GM21737 (cell line): ENCODE data around the gene ZNF331.

Experiments
- ATAC-seq: cut with Tn5 transposase; IDR thresholded peaks from one replicate; pipeline ENCODE4 v1.9.1; 2021; ENCODE audit warnings: mild to moderate bottlenecking, moderate library complexity; ENCODE audit not compliant: unreplicated experiment

The ZNF331 gene

DNA sequence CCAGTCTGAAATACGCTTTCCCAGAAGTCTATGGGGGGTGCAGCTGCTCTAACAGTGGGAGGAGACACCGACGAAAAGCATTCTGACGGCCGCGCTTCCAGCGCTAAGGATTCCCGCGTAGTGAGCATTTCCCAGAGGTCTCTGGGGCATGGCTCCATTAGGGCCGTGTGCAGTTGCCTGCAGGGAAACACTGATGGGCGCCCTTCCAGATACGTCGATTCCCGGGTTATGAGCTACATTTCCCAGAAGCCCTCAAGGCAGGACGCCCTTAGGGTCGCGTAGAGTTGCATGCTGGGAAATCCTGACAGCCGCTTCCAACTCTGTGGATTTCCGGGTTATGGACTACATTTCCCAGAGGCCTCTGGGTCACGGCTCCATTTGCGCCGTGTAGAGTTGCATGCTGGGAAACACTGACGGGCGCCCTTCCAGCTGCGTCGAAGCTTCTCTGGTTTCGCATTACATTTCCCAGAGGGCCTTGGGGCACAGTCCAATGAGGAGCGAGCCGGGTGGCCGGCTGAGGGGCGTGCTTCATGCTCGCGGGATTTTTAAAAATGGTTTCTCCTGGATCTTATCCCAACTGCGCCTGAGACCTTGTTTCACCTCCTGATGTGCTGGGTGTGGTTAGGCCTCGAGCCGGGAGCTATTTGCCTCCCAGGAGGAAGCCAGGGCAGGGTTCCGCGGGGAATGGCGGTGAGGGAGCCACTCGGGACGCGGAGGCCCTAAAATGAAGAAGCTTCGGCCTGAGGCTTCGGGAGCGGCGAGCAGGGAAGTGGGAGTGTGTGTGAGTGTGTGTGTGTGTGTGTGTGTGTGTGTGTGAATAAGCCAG is 17.2 kb upstream of the ZNF331 start:
- ATAC-seq: peak; percentile 88

DNA sequence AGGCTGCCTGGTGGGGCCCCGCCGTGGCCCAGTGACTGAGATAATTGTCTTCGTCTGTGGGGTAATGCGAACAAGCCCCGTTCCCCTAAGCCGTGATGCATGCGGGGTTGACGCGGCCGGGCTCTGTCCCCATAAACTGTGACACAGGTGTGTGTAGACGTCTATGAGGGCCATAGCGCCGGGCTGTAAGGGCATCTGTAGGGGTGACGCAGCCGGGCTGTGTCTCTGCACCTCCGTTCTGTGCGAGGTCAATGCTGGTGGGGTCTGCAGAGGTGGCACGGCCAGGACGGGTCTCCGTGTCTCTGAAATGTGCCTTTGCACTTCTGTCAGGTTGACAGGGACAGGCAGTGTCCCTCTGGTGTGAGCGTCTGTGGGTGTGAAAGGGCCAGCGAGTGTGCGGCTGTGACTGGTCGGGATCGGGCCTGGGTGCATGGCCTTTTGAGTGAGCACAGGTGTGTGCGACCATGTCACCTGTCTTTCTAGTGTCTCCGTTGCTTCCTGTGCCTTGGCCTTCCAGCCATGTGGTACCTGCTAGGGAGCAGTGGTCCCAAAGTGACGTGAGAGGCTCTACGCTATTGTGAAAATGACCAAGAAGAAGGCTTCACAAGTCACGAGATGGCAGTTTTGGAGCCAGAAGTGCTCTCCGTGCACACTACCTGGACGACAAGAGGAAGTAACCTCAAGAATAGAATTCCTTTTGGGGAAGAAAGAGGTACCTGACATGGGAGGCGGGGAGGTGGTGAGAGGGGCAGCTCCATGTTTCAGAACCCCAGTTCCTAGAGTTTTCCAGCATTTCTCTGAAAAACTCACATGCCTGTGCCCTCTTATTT is 16.4 kb upstream of the ZNF331 start:
- no peak for ATAC-seq

DNA sequence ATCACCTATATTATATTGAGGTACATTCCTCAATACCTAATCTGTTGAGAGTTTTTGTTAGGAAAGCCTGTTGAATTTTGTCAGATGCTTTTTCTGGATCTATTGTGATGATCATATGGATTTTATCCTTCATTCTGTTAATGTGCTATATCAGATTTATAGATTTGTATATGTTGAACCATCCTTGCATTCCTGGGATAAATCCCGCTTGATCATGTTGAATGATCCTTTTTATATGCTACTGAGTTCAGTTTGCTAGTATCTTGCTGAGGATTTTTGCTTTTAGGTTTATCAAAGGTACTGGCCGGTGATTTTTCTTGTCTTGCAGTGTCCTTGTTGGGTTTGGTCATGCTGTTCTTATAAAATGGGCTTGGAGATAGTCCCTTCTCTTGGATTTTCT is 12.0 kb upstream of the ZNF331 start:
- no peak for ATAC-seq

DNA sequence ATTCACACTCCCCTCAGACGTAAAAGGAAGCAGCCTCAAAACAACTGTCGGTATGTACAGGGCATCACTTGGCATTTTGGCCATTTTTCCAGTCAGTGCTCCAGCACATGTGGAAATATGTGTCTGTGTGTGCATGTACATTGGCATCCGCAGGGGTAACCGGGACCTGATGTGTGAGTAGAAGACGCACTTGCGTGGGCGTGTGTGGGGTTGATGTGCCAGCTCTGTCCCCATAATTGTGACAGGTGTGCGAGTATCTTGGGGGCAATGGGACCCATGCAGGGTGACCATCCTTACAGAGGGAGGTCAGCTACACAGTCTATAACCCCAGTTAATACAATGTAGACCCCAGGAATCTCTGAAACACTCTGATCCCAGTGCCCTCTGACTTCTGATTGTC is 7.3 kb upstream of the ZNF331 start:
- no peak for ATAC-seq

DNA sequence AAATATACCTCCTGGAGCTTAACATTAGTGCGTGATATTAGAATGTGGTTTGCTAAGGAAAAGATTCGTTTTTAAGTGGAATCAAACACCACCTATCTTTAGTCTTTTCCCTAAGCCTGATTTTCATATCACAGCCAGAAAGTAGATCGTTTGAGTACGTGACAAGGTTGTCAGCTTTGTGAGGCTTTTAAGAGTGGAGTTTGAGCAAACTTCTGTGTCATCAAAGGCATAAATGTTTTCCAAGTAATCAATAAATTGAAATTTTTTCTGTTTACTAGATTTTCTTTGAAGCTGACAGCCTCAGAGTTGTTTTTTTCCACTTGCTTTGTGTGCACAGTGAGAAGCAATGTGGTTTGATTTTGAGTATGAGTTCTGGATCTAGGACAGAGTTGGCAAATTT is 6.5 kb upstream of the ZNF331 start:
- ATAC-seq: no peak

DNA sequence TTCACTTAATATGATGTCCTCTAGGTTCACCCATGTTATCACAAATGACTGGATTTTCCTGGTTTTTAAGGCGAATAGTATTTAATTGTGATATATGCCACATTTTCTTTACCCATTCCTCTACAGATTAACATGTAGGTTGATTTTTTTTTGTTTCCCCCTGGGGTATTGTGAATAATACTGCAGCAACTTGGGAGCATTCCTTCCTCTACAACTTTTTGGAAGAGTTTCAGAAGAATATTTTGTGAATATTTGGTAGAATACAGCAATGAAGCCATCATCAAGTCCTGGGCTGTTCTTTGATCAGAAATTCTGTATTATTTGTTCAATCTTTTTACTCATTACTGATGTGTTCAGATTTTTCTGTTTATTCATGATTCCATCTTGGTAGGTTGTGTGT is 5.6 kb upstream of the ZNF331 start:
- no peak for ATAC-seq

DNA sequence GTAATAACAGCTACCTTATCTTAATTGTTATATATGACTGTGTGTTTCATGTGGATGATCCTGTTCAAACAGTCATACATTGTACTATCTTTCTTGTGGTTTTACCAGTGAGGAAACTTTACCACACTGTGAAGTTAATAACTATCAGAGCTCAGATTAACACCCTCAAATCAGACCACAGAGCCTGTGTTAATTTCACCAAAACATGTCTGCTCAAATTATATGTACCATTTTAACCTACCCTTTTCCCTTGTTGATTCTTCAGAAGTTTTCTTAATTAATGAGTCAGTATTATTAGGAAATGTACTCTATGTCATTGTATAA is 1.8 kb upstream of the ZNF331 start:
- no peak for ATAC-seq

DNA sequence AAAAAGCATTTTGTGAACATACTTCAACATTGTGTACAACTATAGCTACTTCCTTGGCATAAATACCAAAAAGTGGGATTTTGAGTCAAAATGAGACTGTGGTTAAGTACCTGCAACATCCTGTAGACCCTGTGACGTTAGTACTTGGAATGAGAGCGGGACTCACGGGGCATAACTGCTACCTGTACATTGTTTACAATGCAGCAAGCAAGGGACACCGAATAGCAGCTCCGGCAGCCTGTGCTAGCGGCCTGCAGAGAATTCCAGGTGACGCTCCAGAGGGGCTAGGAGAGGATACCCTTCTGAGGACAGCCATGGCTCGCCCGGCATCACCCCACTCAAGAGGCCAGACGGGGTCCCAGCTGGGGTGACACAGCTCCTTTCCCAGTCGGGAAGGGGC is 824 bp upstream of the ZNF331 start:
- no peak for ATAC-seq

DNA sequence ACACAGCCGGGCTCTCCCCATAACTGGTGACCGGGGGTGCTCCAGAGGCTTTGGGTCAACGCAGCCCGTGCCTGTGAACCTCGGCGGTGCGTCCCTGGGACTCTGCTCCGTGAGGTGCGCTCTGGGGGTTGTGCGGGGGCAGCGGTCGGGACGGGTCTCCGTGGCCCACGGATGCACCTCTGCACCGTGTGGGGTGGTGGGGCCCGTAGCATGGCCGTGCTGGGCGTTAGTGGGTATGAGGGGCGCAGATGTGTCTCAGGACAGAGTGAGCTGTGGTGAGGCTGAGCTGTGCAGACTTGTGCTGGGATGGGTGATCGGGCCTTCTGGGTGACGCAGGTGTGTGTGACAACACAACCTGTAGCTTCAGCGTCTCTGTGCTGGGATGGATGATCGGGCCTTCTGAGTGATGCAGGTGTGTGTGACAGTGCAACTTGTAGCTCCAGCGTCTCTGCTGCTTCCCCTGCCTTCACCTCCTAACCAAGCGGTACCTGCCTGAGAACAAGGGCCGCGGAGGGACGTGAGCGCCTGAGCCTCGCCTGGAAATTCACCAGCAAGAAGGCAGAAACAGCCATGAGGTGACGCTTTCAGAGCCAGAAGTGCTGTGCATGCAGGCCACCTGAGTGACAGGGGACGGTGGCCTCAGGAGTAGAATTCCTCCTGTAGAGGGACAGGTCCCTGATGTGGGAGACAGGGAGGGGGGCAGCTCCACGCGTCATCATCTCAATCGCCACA is 599 bp downstream of the ZNF331 start:
- ATAC-seq: peak; percentile 8

DNA sequence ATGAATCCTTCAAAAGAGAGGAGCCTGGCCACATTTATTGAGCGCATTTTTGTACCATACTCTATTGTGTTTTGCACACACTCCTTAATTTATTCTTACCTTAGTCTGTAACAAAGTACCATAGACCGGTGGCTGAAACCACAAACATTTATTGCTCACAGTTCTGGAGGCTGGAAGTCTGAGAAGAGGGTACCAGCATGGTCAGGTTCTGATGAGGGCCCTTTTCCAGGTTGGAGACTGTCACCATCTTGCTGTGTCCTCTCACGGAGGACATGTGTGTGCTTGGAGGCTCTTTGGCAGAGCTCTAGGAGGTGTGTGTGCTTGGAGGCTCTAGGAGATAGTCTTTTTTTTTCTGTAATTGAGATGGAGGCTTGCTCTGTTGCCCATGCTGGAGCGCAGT is 2.1 kb downstream of the ZNF331 start:
- no peak for ATAC-seq

DNA sequence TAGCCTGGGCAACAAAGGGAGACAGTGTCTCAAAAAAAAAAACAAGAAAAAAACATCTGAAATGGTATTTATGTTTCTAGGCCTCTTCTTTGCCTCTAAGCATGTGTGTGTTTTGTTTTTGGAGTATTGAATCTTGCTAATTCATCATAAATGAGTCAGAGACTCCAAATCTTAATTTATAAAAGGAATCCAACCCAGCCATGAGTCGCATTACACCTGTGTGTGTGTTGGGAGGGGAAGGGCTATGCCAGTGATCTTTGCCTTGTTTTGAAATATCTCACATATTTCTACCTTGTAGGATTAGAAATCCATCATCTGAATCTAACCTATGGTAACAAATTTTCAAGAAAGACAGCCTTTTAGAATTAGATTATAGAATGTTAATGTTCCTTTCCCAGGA is 4.0 kb downstream of the ZNF331 start:
- no peak for ATAC-seq

DNA sequence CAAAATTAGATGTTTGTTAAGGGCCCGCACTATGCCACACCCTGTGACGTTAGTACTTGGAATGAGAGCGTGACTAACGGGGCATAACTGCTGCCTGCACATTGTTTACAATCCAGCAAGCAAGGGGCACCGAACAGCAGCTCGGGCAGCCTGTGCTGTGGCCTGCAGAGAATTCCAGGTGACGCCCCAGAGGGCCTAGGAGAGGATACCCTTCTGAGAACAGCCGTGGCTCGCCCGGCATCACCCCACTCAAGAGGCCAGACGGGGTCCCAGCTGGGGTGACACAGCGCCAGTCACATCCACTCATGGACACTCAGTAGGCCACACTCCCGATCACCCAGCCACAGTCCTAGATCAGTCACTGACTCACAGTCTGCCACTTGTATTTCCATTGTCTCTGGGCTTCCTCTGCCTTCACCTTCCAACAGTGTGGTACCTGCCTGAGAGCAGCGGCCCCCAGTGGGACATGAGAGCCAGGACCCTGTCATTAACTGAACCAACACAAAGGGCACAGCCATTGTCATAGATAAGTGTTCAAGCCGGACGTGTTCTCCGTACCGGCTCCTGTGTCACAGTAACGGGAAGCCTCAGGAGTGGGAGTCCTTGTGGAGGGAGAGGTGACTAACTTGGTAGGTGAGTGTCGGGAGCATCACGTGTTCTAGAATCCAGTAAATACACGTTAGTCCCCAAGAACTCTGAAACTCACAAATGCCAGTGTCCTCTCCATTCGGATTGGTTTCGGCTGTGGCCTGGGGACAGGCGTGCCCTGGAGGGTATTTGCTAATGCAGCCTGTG is 7.5 kb downstream of the ZNF331 start:
- ATAC-seq: no peak

DNA sequence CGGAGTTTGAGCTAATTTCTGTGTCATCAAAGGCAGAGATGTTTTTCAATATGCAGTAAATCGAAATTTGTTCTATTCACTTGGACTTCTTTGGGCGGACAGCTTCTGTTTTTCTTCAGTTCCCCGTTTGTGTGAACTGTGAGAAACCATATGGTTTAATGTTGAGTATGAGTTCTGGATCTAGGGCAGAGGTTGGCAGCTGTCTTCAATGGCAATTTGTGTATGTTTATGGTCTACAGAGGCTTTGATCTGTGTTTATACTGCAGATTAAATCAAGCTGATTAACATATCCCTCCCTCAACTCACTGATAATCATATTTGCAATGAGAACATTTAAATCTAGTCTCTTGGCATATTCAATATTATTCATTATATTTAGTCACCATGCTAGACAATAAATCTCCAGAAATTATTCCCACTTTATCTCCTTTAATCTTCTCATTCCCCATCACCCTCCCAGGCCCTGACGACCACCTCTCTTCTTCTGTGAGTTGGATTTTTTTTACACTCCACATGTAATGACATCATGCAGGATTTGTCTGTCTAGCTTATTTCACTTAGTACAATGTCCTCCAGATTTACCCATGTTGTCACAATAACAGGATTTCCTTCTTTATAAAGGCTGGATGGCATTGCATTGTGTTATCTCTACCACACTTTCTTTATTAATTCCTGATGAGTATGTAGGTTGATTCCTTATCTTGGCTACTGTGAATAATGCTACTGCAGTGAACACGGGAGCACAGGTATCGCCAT is 9.0 kb downstream of the ZNF331 start:
- ATAC-seq: no peak

DNA sequence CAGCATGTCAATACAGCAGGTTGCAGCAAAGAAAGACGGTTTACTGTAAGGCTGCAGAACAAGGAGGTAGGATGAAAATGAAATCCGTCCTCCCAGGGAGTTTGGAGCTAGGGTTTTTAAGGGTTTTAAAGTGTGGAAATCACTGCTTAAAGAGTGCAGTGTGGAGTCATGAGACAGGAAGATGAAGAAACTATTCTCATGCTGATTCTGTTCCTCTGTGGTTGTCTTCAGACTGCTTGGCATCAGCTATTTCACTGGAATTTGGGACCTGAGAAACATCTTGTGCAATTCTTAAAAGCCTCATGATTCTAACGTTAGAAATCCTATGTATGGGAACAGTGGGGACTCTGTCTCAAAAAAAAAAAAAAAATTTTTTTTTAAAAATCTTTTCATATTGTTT is 11.4 kb downstream of the ZNF331 start:
- no peak for ATAC-seq

DNA sequence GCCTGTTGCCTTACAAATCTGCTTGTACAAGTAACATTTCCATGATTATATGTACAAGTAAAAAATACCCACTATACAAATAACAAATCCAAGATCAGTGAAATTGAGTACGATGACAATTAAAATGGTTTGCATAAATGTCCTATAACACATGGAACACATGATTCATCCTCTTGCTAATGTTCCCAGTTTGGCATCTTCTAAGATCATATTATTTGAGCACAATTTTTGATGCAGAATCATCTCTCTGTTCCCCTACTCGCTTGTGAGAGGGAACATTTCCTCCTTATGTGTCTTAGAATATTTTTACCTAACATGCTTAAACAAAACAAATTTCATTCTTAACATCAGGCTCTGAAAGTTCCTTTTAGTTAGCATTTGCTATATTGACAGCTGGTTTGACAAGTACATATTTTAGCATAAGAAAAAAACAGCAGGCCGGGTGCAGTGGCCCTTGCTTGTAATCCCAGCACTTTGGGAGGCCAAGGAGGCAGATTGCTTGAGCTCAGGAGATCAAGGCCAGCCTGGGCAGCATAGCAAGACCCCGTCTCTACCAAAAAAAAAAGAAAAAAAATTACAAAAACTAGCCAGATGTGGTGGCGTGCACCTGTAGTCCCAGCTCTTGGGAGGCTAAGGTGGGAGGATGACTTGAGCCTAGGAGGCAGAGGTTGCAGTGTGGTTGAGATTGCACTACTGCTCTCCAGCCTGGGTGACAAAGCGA is 14.2 kb downstream of the ZNF331 start:
- no peak for ATAC-seq

DNA sequence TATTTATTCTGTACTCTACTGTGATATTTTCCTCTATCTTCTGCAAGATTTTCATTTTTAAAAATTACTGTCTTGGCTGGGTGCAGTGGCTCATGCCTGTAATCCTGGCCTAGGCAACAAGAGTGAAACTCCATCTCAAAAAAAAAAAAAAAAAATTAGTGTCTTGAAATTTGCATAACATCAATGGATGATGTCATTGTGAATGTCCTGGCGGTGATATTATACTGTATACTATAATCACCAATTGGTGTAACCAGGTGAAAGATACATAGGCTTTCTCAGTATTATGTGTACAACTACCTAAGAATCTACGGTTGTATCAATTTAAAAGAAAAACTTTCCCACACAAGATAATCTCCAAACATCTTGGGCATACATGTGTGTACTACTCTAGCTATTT is 15.2 kb downstream of the ZNF331 start:
- ATAC-seq: no peak

DNA sequence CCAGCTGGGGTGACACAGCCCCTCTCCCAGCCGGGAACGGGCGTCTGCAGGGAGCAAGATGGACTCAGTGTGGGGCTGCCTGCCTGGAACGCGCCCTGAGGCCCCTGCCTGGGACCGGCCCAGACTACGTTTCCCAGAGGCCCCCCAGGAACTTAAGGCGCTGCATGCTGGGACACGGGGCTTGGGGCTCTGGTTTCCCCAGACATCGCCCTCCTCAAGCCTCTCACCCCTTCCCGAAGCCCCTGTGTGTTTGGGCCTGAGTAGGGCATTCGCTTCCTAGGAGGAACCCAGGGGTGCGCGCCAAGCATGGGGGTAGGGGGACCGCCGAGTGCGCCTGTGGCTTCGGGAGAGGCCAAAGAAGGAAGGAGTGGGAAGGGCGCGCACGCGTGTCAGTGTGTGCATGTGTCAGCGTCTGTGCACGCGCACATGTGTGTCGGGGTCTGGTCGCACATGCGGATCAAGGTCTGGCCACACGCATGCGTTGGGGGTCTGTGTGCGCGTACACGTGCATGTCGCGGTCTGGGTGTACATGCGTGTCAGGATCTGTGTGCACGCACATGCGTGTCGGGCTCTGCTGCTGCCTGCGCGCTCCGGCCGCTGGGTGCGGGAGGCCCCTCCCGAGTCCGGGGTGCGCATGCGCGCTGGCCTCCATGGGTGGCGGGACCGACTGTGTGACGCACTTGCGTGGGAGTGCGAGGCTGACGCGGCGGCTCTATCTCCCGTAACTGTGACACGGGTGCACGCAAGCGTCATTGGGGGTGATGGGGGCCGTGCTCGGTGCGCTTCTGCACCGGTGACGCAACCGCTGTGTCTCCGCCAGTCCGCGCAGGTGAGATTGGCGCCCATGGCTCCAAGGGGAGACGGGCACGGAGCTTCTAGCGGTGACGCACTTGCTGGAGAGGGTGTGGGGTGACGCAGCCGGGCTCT is 16.2 kb downstream of the ZNF331 start:
- peak; percentile 71 for ATAC-seq

DNA sequence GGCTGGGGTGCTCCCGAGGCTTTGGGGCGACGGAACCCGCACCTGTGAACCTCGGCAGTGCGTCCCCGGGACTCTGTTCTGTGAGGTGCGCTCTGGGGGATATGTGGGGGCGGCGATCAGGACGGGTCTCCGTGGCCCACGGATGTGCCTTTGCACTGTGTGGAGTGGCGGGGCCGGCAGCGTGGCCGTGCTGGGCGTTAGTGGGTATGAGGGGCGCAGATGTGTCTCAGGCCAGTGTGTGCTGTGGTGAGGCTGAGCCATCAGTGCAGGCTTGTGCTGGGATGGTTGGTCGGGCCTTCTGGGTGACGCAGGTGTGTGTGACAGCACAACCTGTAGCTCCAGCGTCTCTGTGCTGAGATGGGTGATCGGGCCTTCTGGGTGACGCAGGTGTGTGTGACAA is 16.9 kb downstream of the ZNF331 start:
- no peak for ATAC-seq

DNA sequence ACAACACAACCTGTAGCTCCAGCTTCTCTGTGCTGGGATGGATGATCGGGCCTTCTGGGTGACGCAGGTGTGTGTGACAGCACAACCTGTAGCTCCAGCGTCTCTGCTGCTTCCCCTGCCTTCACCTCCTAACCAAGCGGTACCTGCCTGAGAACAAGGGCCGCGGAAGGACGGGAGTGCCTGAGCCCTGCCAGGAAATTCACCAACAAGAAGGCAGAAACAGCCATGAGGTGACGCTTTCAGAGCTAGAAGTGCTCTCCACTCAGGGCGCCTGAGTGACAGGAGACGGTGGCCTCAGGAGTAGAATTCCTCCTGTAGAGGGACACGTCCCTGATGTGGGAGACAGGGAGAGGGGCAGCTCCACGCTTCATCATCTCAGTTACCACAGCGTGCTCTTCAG is 17.4 kb downstream of the ZNF331 start:
- ATAC-seq: no peak
